Measurements from ENCODE around the gene PLA2R1.
"Not testable (repeated sequence)": the region's sequence is repeated elsewhere in the genome, so short reads cannot be mapped to it uniquely, and the experiment has no call there.

PLA2R1 gene

GRCh38 chr2:159982270-159982669 lies 80.1 kb downstream of the PLA2R1 start:
- DNase-seq (ENCODE audit: extremely low read depth, low read depth): peak; percentile 71
- TF ChIP-seq, protein P1, sequence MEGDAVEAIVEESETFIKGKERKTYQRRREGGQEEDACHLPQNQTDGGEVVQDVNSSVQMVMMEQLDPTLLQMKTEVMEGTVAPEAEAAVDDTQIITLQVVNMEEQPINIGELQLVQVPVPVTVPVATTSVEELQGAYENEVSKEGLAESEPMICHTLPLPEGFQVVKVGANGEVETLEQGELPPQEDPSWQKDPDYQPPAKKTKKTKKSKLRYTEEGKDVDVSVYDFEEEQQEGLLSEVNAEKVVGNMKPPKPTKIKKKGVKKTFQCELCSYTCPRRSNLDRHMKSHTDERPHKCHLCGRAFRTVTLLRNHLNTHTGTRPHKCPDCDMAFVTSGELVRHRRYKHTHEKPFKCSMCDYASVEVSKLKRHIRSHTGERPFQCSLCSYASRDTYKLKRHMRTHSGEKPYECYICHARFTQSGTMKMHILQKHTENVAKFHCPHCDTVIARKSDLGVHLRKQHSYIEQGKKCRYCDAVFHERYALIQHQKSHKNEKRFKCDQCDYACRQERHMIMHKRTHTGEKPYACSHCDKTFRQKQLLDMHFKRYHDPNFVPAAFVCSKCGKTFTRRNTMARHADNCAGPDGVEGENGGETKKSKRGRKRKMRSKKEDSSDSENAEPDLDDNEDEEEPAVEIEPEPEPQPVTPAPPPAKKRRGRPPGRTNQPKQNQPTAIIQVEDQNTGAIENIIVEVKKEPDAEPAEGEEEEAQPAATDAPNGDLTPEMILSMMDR (IDR thresholded peaks at IDR 0.05; ENCODE audit: low read depth, low read length, missing control alignments): no peak
- no peak overlapping the region for H3K4me3 ChIP-seq (replicated peaks; ENCODE audit: low read depth, low read length)

GRCh38 chr2:159976527-159977160 lies 85.8 kb downstream of the PLA2R1 start:
- DNase-seq (ENCODE audit: extremely low read depth, low read depth): no peak
- H3K4me3 ChIP-seq (replicated peaks; ENCODE audit: low read depth, low read length): no peak overlapping the region
- TF ChIP-seq, protein P1 (IDR thresholded peaks at IDR 0.05; ENCODE audit: low read depth, low read length, missing control alignments): no peak

GRCh38 chr2:159973325-159973724 lies 89.1 kb downstream of the PLA2R1 start:
- no peak overlapping the region for H3K4me3 ChIP-seq (replicated peaks; ENCODE audit: low read depth, low read length)
- TF ChIP-seq, protein P1 (IDR thresholded peaks at IDR 0.05; ENCODE audit: low read depth, low read length, missing control alignments): no peak

GRCh38 chr2:159971365-159972152 lies 90.9 kb downstream of the PLA2R1 start:
- no peak for DNase-seq (ENCODE audit: extremely low read depth, low read depth)
- no peak overlapping the region for H3K4me3 ChIP-seq (replicated peaks; ENCODE audit: low read depth, low read length)
- TF ChIP-seq, protein P1 (IDR thresholded peaks at IDR 0.05; ENCODE audit: low read depth, low read length, missing control alignments): no peak

More at GRCh38 chr2:159973325-159973724, 89.1 kb downstream of the PLA2R1 start:
- no peak for DNase-seq (ENCODE audit: extremely low read depth, low read depth)

DNA sequence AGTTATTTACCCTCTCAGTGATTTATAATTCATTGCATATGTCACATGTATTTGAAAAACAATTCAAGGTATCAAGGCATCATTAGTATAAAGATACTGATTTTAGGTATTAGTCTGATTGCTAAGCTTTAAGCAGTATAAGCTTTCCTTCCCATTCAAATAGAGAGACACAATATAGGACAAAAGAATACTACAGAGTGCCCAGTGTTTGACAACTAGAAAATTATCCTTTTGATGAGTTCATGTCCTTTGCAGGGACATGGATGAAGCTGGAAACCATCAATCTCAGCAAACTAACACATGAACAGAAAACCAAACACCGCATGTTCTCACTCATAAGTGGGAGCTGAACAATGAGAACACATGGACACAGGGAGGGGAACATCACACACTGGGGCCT lies 91.9 kb downstream of the PLA2R1 start:
- H3K4me3 ChIP-seq (replicated peaks; ENCODE audit: low read depth, low read length); DNase-seq (ENCODE audit: extremely low read depth, low read depth): not testable (repeated sequence)

- DNase-seq (ENCODE audit: extremely low read depth, low read depth): peak; percentile 36
Observed at GRCh38 chr2:159968279-159968900, 94.0 kb downstream of the PLA2R1 start.

More at GRCh38 chr2:159968279-159968900, 94.0 kb downstream of the PLA2R1 start:
- TF ChIP-seq, protein P1 (IDR thresholded peaks at IDR 0.05; ENCODE audit: low read depth, low read length, missing control alignments): peak; percentile 60
- no peak overlapping the region for H3K4me3 ChIP-seq (replicated peaks; ENCODE audit: low read depth, low read length)
